ENCODE results near the gene KRTAP20-1. TPM values are rescaled to one million over a fixed set of nuclear protein-coding genes. Genes with fewer than 3 reads are reported as not detected.

Gene KRTAP20-1, protein sequence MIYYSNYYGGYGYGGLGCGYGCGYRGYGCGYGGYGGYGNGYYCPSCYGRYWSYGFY
- total RNA-seq, result not detected
- polyA plus RNA-seq, result not detected
- long read RNA-seq, donor 1, result 0 reads
- long read RNA-seq, donor 2, result 0 reads
- long read RNA-seq, donor 3, result 0 reads
- long read RNA-seq, donor 4, result 0 reads
- long read RNA-seq, donor 5, result 0 reads

DNA sequence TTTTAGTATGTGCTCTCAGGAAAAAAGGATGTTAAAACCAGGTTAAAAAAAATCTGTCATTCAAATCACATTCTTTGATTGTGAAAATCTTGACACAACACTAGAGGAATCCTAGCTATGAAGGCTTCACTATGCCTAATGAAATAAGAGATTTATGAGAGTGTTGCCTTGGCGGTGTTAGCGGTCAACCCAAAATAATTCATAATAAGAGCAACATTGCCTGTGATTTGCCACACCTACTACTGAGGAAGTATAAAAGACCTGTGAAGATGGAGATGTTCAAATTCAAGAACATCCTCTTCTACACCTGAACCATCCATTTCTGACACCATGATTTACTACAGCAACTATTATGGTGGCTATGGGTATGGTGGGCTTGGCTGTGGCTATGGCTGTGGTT, at the start of gene KRTAP20-1:
TSS of gene KRTAP20-1 (plus strand) at position 301 of the 400 bp plus-strand sequence. CDS start at position 331, 30 bp downstream.
- Histone ChIP-seq H3K9me3 (ENCODE audit: control insufficient read depth in 4 of 4, insufficient read depth in 3 of 4, low read length in 3 of 4) (no peaks in the 10 kb centered on the region), H3K4me3 (no peak within 1 kb of the TSS), H3K4me1 (ENCODE audit: control insufficient read depth in 5 of 5, insufficient read depth in 5 of 5, low read length in 5 of 5) (no peaks in the 10 kb centered on the region), H3K27ac (ENCODE audit: low read depth in 1 of 2, low read length in 1 of 2) (no peak within 1 kb of the TSS), H3K9ac (ENCODE audit: insufficient read depth in 1 of 2, low read length in 2 of 2) (no peak within 1 kb of the TSS), H3K27me3 (ENCODE audit: control insufficient read depth in 3 of 3, insufficient read depth in 3 of 3, low read length in 2 of 3) (no peaks in the 10 kb centered on the region), H3K36me3 (ENCODE audit: control insufficient read depth in 4 of 4, insufficient read depth in 4 of 4, low read length in 4 of 4) (no peaks in the 10 kb centered on the region)
- TF ChIP-seq, protein P1, sequence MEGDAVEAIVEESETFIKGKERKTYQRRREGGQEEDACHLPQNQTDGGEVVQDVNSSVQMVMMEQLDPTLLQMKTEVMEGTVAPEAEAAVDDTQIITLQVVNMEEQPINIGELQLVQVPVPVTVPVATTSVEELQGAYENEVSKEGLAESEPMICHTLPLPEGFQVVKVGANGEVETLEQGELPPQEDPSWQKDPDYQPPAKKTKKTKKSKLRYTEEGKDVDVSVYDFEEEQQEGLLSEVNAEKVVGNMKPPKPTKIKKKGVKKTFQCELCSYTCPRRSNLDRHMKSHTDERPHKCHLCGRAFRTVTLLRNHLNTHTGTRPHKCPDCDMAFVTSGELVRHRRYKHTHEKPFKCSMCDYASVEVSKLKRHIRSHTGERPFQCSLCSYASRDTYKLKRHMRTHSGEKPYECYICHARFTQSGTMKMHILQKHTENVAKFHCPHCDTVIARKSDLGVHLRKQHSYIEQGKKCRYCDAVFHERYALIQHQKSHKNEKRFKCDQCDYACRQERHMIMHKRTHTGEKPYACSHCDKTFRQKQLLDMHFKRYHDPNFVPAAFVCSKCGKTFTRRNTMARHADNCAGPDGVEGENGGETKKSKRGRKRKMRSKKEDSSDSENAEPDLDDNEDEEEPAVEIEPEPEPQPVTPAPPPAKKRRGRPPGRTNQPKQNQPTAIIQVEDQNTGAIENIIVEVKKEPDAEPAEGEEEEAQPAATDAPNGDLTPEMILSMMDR (IDR thresholded peaks at IDR 0.05; ENCODE audit: control extremely low read depth, extremely low read depth), result no peak
- WGBS, 2 donors, result 95% methylated on average over 2 of the region's 2 CpGs
- DNase-seq (no peak), ATAC-seq (ENCODE audit: insufficient read depth, low FRiP score) (no peak)

DNA sequence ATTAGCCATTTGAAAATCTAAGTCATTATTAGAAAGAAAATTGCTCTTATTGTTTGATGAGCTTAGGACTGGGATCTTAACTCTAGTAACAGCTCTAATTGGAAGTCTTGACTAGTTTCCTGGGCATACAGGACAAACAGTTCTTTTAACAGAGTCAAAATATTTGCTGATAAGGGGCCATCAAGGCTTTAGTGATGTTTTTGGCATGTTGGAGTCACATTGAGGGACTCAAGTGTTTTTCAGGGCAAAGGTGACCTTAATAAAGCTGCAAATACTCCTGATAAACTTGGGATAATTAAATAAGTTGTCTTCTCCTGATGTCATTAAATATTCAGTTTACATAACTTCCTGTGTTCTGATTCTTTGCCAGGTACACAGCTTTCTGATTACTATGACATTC, 48.6 kb upstream of the KRTAP20-1 start:
- TF ChIP-seq, protein P1 (IDR thresholded peaks at IDR 0.05; ENCODE audit: control extremely low read depth, extremely low read depth), result no peak
- DNase-seq (no peak), ATAC-seq (ENCODE audit: insufficient read depth, low FRiP score) (no peak)
- Histone ChIP-seq H3K9me3 (ENCODE audit: control insufficient read depth in 4 of 4, insufficient read depth in 3 of 4, low read length in 3 of 4) (no peaks in the 10 kb centered on the region), H3K27me3 (ENCODE audit: control insufficient read depth in 3 of 3, insufficient read depth in 3 of 3, low read length in 2 of 3) (no peaks in the 10 kb centered on the region), H3K4me1 (ENCODE audit: control insufficient read depth in 5 of 5, insufficient read depth in 5 of 5, low read length in 5 of 5) (peaks cover 0 to 2% (median 0%) of the 10 kb centered on the region in 5 donors), H3K36me3 (ENCODE audit: control insufficient read depth in 4 of 4, insufficient read depth in 4 of 4, low read length in 4 of 4) (no peaks in the 10 kb centered on the region), H3K27ac (ENCODE audit: low read depth in 1 of 2, low read length in 1 of 2) (peak overlapping the region in 1 of 2 donors; percentile 21), H3K4me3 (no peak overlapping the region), H3K9ac (ENCODE audit: insufficient read depth in 1 of 2, low read length in 2 of 2) (no peak overlapping the region)

DNA sequence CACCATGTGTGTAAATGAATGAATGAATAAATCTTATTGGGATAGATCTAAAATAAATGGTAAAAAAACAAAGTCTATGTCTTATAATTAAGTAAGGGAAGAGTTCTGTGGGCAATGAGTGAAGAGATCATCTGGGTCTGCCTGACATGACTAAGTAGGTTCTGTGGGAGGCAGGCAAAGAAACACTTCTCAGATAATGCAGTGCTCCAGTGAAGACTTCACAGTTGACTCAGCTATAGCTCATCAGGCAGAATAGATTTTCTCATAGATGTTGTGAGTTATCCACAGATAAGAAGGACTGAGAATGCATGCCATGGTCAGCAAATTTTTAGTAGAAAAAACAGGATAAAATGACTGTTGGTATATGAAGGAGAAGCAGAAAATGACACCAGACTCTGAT, 38.5 kb upstream of the KRTAP20-1 start:
- Histone ChIP-seq H3K36me3 (ENCODE audit: control insufficient read depth in 4 of 4, insufficient read depth in 4 of 4, low read length in 4 of 4) (no peaks in the 10 kb centered on the region), H3K9me3 (ENCODE audit: control insufficient read depth in 4 of 4, insufficient read depth in 3 of 4, low read length in 3 of 4) (no peaks in the 10 kb centered on the region), H3K4me1 (ENCODE audit: control insufficient read depth in 5 of 5, insufficient read depth in 5 of 5, low read length in 5 of 5) (no peaks in the 10 kb centered on the region), H3K27ac (ENCODE audit: low read depth in 1 of 2, low read length in 1 of 2) (no peak overlapping the region), H3K9ac (ENCODE audit: insufficient read depth in 1 of 2, low read length in 2 of 2) (no peak overlapping the region), H3K27me3 (ENCODE audit: control insufficient read depth in 3 of 3, insufficient read depth in 3 of 3, low read length in 2 of 3) (no peaks in the 10 kb centered on the region), H3K4me3 (no peak overlapping the region)
- TF ChIP-seq, protein P1 (IDR thresholded peaks at IDR 0.05; ENCODE audit: control extremely low read depth, extremely low read depth), result no peak
- DNase-seq (no peak), ATAC-seq (ENCODE audit: insufficient read depth, low FRiP score) (no peak)

DNA sequence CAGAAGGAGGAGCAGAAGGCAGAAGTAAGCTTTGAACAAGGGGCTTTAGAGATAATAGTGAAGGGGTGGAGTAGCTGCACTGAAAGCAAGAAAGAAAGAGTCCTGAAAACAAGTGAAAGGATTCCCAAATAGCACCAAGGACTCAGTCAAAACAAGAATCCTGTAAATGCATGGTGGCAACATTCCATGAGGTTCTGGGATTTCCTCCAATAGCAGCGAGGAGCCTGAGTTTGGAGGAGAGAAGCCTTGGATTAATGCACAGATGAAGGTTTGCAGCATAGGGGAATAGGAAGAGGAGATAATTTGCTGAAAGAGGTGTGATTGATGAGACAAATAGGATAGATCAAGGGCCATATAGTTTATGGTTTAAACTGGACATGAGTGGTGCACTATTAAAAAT, 36.9 kb upstream of the KRTAP20-1 start:
- no peak overlapping the region for H3K9ac ChIP-seq (ENCODE audit: insufficient read depth in 1 of 2, low read length in 2 of 2)
- DNase-seq (no peak), ATAC-seq (ENCODE audit: insufficient read depth, low FRiP score) (no peak)
- H3K4me1 ChIP-seq (ENCODE audit: control insufficient read depth in 5 of 5, insufficient read depth in 5 of 5, low read length in 5 of 5), result no peaks in the 10 kb centered on the region
- no peaks in the 10 kb centered on the region for H3K36me3 ChIP-seq (ENCODE audit: control insufficient read depth in 4 of 4, insufficient read depth in 4 of 4, low read length in 4 of 4)
- no peaks in the 10 kb centered on the region for H3K9me3 ChIP-seq (ENCODE audit: control insufficient read depth in 4 of 4, insufficient read depth in 3 of 4, low read length in 3 of 4)
- TF ChIP-seq, protein P1 (IDR thresholded peaks at IDR 0.05; ENCODE audit: control extremely low read depth, extremely low read depth), result no peak
- no peaks in the 10 kb centered on the region for H3K27me3 ChIP-seq (ENCODE audit: control insufficient read depth in 3 of 3, insufficient read depth in 3 of 3, low read length in 2 of 3)
- H3K4me3 ChIP-seq, result no peak overlapping the region
- no peak overlapping the region for H3K27ac ChIP-seq (ENCODE audit: low read depth in 1 of 2, low read length in 1 of 2)
- WGBS, 2 donors, result 60 to 77% methylated on average over 1 of the region's 1 CpG

Measured in lung (tissue), 16 donors.